22Rv1 (cell line): ENCODE results near the gene IQCE.
"Not testable (repeated sequence)": the region's sequence is repeated elsewhere in the genome, so short reads cannot be mapped to it uniquely, and the experiment has no call there.

Source experiments
- CTCF ChIP-seq: fragments of 450-650 bp; IDR thresholded peaks from 2 replicates; pipeline ENCODE4 v1.5.1; 2017; ENCODE audit warnings: mild to moderate bottlenecking
- ZFX ChIP-seq: fragments of 450-650 bp; IDR thresholded peaks from 2 replicates; pipeline ENCODE4 v1.6.1; 2017; ENCODE audit warnings: antibody characterized with exemption, borderline replicate concordance

- not testable (repeated sequence) for TF ChIP-seq CTCF, ZFX
These were observed 26.5 kb upstream of the IQCE start for GRCh38 chr7:2532199-2532772.
